Fibroblast of the aortic adventitia (primary cell): ENCODE data around the gene SMC1B. TPM values are rescaled to one million over a fixed set of nuclear protein-coding genes. Genes with fewer than 3 reads are reported as not detected.
"Not testable (repeated sequence)": the region's sequence is repeated elsewhere in the genome, so short reads cannot be mapped to it uniquely, and the experiment has no call there.

Source experiments
- DNase-seq: peaks from one replicate; pipeline ENCODE4 v3.0.0-alpha.2; 2010; ENCODE audit warnings: low read depth
- H3K4me3 ChIP-seq: 2 replicates; pipeline ENCODE4 v1.5.1; 2011; ENCODE audit warnings: low read depth, mild to moderate bottlenecking, control low read depth, low read length, moderate library complexity
- total RNA-seq: library from RNA; depleted of rRNA; stranded (reverse); fragments of >200 nt; gene quantifications from 2 replicates; pipeline ENCODE4 v1.2.3, GENCODE V29; 2012; ENCODE audit warnings: low replicate concordance
- TF ChIP-seq, protein P1 (sequence below): IDR thresholded peaks from 2 replicates; pipeline ENCODE4 v1.5.1; 2011; ENCODE audit warnings: mild to moderate bottlenecking, low read length, control low read depth, inconsistent platforms; ENCODE audit not compliant: insufficient read depth

Gene SMC1B
- total RNA-seq, 1 donor, result 0.09 TPM

DNA sequence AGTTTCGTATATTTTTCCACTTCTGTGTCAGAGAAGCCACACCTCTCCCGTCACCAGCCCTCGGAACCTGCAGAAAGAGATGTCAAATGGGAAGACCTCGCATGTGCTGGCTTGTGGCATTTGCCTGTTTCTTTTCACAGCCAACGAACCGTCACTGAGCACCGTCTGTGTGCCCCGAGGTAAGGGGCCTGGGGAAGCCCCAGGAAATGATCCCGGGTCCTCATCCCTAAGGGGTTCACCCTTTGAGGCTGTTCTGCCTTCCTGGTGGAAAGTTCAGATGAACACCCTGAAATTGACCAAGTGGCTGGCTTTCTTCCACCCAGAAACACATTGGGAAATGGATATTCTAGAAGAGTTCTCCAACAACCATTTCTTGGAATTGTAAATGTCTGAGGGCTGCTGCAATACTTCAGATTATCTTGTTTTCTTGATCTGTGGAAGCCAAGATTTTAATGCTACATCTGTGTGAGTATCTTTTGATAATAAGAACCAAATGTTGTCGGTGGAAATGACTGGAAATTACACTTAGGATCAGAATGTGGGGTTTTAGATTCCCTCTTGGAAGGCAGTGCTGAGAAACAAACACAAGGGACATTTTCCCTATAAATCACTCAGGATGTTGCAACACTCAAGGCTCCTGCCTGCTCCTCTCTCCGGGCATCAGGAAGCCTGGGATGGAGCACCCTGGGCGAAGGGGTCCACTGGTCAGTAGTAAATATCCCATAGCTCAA, 37.7 kb upstream of the SMC1B start:
- TF ChIP-seq, protein P1, sequence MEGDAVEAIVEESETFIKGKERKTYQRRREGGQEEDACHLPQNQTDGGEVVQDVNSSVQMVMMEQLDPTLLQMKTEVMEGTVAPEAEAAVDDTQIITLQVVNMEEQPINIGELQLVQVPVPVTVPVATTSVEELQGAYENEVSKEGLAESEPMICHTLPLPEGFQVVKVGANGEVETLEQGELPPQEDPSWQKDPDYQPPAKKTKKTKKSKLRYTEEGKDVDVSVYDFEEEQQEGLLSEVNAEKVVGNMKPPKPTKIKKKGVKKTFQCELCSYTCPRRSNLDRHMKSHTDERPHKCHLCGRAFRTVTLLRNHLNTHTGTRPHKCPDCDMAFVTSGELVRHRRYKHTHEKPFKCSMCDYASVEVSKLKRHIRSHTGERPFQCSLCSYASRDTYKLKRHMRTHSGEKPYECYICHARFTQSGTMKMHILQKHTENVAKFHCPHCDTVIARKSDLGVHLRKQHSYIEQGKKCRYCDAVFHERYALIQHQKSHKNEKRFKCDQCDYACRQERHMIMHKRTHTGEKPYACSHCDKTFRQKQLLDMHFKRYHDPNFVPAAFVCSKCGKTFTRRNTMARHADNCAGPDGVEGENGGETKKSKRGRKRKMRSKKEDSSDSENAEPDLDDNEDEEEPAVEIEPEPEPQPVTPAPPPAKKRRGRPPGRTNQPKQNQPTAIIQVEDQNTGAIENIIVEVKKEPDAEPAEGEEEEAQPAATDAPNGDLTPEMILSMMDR, result peak; percentile 10
- DNase-seq, result peak; percentile 99
- no peak overlapping the region for H3K4me3 ChIP-seq

DNA sequence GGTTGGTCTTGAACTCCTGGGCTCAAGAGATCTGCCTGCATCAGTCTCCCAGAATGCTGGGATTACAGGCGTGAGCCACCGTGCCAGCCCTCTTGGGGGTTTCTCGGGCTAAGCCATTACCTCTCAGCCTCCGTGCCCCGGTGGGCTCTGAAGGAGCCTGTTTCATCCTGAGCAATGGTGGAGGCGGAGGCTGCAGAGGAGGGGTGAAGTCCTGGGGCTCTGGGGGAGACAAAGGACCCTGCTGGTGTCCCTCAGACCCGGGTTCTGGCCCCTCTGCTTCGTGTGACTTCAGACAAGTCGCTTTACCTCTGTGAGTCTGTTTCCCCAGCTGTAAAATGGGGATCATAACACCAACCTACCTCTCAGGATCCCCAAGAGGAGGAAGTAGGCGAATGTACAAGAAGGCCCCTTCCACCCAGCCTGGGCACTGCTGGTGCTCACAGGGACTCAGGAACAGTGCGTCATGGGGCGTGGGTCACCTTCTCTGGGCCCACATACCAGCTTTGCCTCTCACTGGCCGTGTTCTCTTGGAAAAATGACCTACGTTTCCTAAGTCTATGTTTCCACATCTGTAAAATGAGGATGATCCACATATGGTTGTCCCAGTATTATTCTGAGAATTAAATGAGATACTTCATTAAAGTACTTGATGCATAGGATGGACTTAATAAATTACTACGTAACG, 36.8 kb upstream of the SMC1B start:
- TF ChIP-seq, protein P1, result no peak
- no peak for DNase-seq
- H3K4me3 ChIP-seq, result no peak overlapping the region

DNA sequence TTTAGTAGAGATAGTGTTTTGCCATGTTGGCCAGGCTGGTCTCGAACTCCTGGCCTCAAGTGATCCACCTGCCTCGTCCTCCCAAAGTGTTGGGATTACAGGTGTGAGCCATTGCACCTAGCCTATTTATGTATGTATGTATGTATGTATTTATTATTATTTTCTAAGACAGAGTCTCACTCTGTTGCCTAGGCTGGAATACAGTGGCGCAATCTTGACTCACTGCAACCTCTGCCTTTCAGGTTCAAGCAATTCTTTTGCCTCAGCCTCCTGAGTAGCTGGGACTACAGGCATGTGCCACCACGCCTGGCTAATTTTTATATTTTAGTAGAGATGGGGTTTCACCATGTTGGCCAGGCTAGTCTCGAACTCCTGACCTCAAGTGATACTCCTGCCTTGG, 36.0 kb upstream of the SMC1B start:
- not testable (repeated sequence) for H3K4me3 ChIP-seq, DNase-seq

DNA sequence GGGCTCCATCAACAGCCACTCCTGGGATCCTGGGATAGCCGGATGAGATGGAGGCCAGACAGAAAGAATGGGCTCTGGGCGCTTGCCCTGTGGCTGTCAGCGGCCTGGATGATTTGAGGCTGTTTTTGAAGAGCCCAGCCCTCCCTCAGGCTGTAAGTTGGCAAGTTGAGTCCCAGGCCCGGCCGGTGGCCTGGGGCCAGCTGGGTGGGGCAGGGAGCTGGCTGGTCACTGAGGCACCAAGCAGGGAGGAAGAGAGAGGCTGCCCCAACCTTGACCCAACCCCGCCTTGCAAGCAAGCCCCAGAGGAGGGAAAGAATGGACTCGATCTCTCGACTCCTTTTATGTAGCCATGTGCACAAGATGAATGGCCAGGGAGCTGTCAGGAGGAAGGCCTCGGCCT, 35.0 kb upstream of the SMC1B start:
- H3K4me3 ChIP-seq, result no peak overlapping the region
- DNase-seq, result peak; percentile 95
- TF ChIP-seq, protein P1, result no peak

DNA sequence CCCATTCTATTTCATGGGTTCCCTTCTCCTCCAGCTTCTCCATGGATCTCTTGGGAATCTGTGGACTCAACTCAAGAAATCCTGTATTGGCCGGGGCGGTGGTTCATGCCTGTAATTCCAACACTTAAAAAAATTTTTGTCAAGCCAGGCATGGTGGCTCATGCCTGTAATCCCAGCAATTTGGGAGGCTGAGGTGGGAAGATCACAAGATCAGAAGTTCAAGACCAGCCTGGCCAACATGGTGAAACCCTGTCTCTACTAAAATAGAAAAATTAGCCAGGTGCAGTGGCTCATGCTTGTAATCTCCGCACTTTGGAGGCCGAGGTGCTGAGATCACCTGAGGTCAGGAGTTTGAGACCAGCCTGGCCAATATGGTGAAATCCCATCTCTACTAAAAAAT, 34.2 kb upstream of the SMC1B start:
- DNase-seq, result not testable (repeated sequence)

DNA sequence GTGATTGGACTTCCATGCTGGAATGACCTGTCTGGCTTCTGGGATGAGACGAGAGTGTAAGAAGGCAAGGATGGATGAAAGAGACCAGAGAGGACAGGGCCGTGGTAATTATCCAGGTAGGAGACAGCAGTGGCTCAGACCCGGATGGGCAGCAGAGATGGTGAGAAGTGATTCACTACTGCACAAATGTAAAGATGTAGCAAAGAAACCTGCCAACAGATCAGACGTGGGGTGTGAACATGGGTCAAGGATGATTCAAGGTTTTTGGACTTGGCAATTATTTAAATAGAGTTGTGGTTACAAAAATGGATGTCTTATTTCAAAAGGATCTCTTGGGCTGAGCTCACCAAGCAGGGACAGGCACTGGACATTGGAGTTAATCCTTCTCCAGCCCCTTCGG, 32.8 kb upstream of the SMC1B start:
- TF ChIP-seq, protein P1, result no peak
- peak; percentile 74 for DNase-seq
- H3K4me3 ChIP-seq, result no peak overlapping the region

More for the DNA sequence above, 34.2 kb upstream of the SMC1B start:
- not testable (repeated sequence) for H3K4me3 ChIP-seq

DNA sequence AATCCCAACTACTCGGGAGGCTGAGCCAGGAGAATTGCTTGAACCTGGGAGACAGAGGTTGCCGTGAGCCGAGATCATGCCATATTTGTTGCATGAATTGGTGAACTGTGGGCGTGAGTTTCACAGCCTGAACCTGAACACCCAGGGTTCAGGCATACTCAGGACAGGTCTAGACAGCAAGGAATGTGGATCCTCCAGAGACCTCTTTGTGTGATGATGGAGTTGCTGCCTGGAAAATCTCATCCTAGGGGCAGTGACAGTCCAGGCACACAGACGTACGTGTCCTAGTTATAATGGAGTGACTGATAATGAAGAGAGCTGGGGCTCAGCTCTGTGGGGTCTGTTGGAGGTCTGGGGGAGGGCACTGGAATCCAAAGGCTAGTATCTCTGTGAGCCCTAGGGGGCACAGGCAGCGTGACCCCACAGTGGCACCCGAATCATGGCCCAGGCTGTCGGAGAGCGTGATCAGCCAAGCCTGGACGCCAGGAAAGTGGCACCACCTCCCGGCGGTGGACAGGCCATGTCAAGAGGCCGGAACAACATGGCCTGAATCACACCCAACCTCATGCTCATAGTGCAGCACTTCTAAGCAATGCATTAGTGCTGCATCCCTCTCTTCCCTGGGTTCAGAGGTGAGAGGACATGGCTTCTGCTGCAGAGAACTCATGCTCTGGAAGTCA, 31.8 kb upstream of the SMC1B start:
- H3K4me3 ChIP-seq, result no peak overlapping the region
- TF ChIP-seq, protein P1, result no peak
- DNase-seq, result no peak
